ENCODE measurements around the gene CYP4F11.

CYP4F11 gene

GRCh38 chr19:15897738-15898276 is 36.5 kb downstream of the CYP4F11 start, which contains the start of gene CYP4F2:
TSS of gene CYP4F2 (minus strand) at chr19:15898074. CDS start at chr19:15897611, 463 bp downstream.
- H3K9me3 ChIP-seq (replicated peaks; ENCODE audit: insufficient read depth, low read length), result no peaks in the 10 kb centered on the region
- H3F3A ChIP-seq (ENCODE audit: insufficient read depth, low read length), result no peaks in the 10 kb centered on the region
- no peak within 1 kb of the TSS for H3K4me3 ChIP-seq (ENCODE audit: low read length)
- no peaks in the 10 kb centered on the region for H3K9me2 ChIP-seq (replicated peaks; ENCODE audit: insufficient read depth, low read length)
- TF ChIP-seq EZH2phosphoT487 (IDR thresholded peaks at IDR 0.05; ENCODE audit: low read length) (no peak), EZH2 (optimal IDR thresholded peaks at IDR 0.05; ENCODE audit: low read depth, low read length) (no peak), CTCF (IDR thresholded peaks at IDR 0.05; ENCODE audit: low read length) (no peak)
- no peak within 1 kb of the TSS for H3K27ac ChIP-seq (ENCODE audit: low read length)
- DNase-seq, result no peak
- no peaks in the 10 kb centered on the region for H3K79me2 ChIP-seq (ENCODE audit: low read length)
- H3K4me1 ChIP-seq (ENCODE audit: low read length), result no peaks in the 10 kb centered on the region
- no peak within 1 kb of the TSS for H3K9ac ChIP-seq (ENCODE audit: low read length)
- H3K27me3 ChIP-seq (replicated peaks; ENCODE audit: insufficient read depth, low read length), result peaks cover 57% of the 10 kb centered on the region
- no peaks in the 10 kb centered on the region for H4K20me1 ChIP-seq (ENCODE audit: insufficient read depth, low read length)
- H3K36me3 ChIP-seq (replicated peaks; ENCODE audit: insufficient read depth, low read length), result no peaks in the 10 kb centered on the region
- H2AFZ ChIP-seq (ENCODE audit: low read length), result no peak within 1 kb of the TSS
- no peak within 1 kb of the TSS for H3K4me2 ChIP-seq (ENCODE audit: low read depth, low read length)

GRCh38 chr19:15897026-15897737 is 37.1 kb downstream of the CYP4F11 start:
- Histone ChIP-seq H3K4me3 (ENCODE audit: low read length) (no peak overlapping the region), H2AFZ (ENCODE audit: low read length) (no peak overlapping the region), H3K9me3 (replicated peaks; ENCODE audit: insufficient read depth, low read length) (no peaks in the 10 kb centered on the region), H3K4me1 (ENCODE audit: low read length) (no peaks in the 10 kb centered on the region), H3K4me2 (ENCODE audit: low read depth, low read length) (no peak overlapping the region), H3K9me2 (replicated peaks; ENCODE audit: insufficient read depth, low read length) (no peaks in the 10 kb centered on the region), H3K27ac (ENCODE audit: low read length) (no peak overlapping the region), H3K79me2 (ENCODE audit: low read length) (no peaks in the 10 kb centered on the region), H3F3A (ENCODE audit: insufficient read depth, low read length) (no peaks in the 10 kb centered on the region), H3K27me3 (replicated peaks; ENCODE audit: insufficient read depth, low read length) (peaks cover 52% of the 10 kb centered on the region), H3K9ac (ENCODE audit: low read length) (no peak overlapping the region), H4K20me1 (ENCODE audit: insufficient read depth, low read length) (no peaks in the 10 kb centered on the region), H3K36me3 (replicated peaks; ENCODE audit: insufficient read depth, low read length) (no peaks in the 10 kb centered on the region)
- TF ChIP-seq EZH2phosphoT487 (IDR thresholded peaks at IDR 0.05; ENCODE audit: low read length) (no peak), EZH2 (optimal IDR thresholded peaks at IDR 0.05; ENCODE audit: low read depth, low read length) (no peak), CTCF (IDR thresholded peaks at IDR 0.05; ENCODE audit: low read length) (no peak)
- no peak for DNase-seq

- TF ChIP-seq CTCF (IDR thresholded peaks at IDR 0.05; ENCODE audit: low read length) (no peak), EZH2phosphoT487 (IDR thresholded peaks at IDR 0.05; ENCODE audit: low read length) (no peak), EZH2 (optimal IDR thresholded peaks at IDR 0.05; ENCODE audit: low read depth, low read length) (no peak)
- Histone ChIP-seq H3K27me3 (replicated peaks; ENCODE audit: insufficient read depth, low read length) (peaks cover 51% of the 10 kb centered on the region), H3K4me1 (ENCODE audit: low read length) (no peaks in the 10 kb centered on the region), H3K9ac (ENCODE audit: low read length) (no peak overlapping the region), H4K20me1 (ENCODE audit: insufficient read depth, low read length) (no peaks in the 10 kb centered on the region), H3K27ac (ENCODE audit: low read length) (no peak overlapping the region), H3K36me3 (replicated peaks; ENCODE audit: insufficient read depth, low read length) (no peaks in the 10 kb centered on the region), H3F3A (ENCODE audit: insufficient read depth, low read length) (no peaks in the 10 kb centered on the region), H3K9me3 (replicated peaks; ENCODE audit: insufficient read depth, low read length) (no peaks in the 10 kb centered on the region), H2AFZ (ENCODE audit: low read length) (no peak overlapping the region), H3K79me2 (ENCODE audit: low read length) (no peaks in the 10 kb centered on the region), H3K4me2 (ENCODE audit: low read depth, low read length) (no peak overlapping the region), H3K9me2 (replicated peaks; ENCODE audit: insufficient read depth, low read length) (no peaks in the 10 kb centered on the region), H3K4me3 (ENCODE audit: low read length) (no peak overlapping the region)
- DNase-seq, result no peak
These were observed 38.4 kb downstream of the CYP4F11 start for GRCh38 chr19:15895876-15896430.
